A673 (cell line): ENCODE data around the gene ACAD9.

Experiments
- EZH2 ChIP-seq: fragments of 200-600 bp; sonication (generic); IDR thresholded peaks from 2 replicates; pipeline ENCODE4 v1.6.1; 2017; ENCODE audit warnings: borderline replicate concordance, low read depth, mild to moderate bottlenecking, mixed read lengths, antibody characterized with exemption, low read length; ENCODE audit not compliant: poor library complexity, severe bottlenecking
- TF ChIP-seq, protein P1 (sequence below): fragments of 300-800, 200-600 bp; sonication (generic); conservative IDR thresholded peaks from 2 replicates; pipeline ENCODE4 v1.5.1; 2017; ENCODE audit warnings: low read depth, mild to moderate bottlenecking, antibody characterized with exemption, low read length, moderate library complexity, mixed read lengths

DNA sequence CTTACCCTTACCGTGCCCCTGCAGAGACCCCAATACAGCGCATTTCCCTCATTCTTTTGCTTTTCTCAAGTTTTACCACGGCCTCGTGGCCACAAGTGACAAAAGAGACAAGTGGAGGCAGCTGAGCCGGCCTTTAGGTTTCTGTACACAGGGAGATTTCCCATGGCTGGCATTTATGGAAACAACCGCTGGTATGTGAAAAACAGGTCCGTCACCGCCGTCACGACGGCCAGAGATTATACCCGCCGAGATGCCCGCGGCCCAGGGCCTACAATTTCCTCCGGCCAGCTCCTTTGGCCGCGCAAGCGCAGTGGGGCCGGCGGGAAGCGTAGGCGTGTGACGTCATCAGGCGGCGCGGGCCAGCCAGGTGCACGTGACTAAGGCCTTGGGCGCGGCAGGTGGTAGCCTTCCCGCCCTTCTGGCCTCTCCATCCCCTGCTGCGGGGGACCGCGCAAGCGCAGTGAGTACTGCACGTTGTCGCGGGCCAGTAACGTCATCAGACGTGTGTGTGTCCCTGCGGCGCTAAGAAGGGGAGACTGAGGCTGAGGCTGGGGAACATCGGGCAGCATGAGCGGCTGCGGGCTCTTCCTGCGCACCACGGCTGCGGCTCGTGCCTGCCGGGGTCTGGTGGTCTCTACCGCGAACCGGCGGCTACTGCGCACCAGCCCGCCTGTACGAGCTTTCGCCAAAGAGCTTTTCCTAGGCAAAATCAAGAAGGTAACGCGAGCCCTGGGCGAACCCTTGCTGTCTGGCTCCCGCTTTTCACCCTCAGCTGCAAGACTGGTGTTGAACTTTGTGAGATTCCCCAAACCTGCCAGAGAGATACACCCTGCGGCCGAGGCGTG, at the start of gene ACAD9:
- TF ChIP-seq EZH2: no peak
- TF ChIP-seq, protein P1, sequence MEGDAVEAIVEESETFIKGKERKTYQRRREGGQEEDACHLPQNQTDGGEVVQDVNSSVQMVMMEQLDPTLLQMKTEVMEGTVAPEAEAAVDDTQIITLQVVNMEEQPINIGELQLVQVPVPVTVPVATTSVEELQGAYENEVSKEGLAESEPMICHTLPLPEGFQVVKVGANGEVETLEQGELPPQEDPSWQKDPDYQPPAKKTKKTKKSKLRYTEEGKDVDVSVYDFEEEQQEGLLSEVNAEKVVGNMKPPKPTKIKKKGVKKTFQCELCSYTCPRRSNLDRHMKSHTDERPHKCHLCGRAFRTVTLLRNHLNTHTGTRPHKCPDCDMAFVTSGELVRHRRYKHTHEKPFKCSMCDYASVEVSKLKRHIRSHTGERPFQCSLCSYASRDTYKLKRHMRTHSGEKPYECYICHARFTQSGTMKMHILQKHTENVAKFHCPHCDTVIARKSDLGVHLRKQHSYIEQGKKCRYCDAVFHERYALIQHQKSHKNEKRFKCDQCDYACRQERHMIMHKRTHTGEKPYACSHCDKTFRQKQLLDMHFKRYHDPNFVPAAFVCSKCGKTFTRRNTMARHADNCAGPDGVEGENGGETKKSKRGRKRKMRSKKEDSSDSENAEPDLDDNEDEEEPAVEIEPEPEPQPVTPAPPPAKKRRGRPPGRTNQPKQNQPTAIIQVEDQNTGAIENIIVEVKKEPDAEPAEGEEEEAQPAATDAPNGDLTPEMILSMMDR: no peak
